ENCODE measurements around the gene KCNJ14. TPM values are rescaled to one million over a fixed set of nuclear protein-coding genes. Genes with fewer than 3 reads are reported as not detected.

The KCNJ14 gene
- total RNA-seq, 4 donors from 2014 or later: 0.57 to 1.3 (median 0.92) TPM

- 80 to 97% methylated on average over 1 to 5 of the region's 11 CpGs for WGBS, 2 donors
- intact Hi-C loops (cut with DNase I): no loop called here
- DNase-seq: no peak
- TF ChIP-seq, protein P1, sequence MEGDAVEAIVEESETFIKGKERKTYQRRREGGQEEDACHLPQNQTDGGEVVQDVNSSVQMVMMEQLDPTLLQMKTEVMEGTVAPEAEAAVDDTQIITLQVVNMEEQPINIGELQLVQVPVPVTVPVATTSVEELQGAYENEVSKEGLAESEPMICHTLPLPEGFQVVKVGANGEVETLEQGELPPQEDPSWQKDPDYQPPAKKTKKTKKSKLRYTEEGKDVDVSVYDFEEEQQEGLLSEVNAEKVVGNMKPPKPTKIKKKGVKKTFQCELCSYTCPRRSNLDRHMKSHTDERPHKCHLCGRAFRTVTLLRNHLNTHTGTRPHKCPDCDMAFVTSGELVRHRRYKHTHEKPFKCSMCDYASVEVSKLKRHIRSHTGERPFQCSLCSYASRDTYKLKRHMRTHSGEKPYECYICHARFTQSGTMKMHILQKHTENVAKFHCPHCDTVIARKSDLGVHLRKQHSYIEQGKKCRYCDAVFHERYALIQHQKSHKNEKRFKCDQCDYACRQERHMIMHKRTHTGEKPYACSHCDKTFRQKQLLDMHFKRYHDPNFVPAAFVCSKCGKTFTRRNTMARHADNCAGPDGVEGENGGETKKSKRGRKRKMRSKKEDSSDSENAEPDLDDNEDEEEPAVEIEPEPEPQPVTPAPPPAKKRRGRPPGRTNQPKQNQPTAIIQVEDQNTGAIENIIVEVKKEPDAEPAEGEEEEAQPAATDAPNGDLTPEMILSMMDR (IDR thresholded peaks at IDR 0.05): no peak
- TF ChIP-seq POLR2A (IDR thresholded peaks at IDR 0.05): no peak
- no peak overlapping the region for H3K4me3 ChIP-seq
- H3K36me3 ChIP-seq: peaks cover 20 to 79% (median 34%) of the 10 kb centered on the region in 3 donors
- H3K27me3 ChIP-seq: no peaks in the 10 kb centered on the region
- H3K9me3 ChIP-seq: no peaks in the 10 kb centered on the region
- no peak overlapping the region for H3K27ac ChIP-seq
- H3K4me1 ChIP-seq: peaks cover 0 to 13% (median 0%) of the 10 kb centered on the region in 3 donors
Measured at GRCh38 chr19:48455908-48456562, 661 bp downstream of the KCNJ14 start.

DNA sequence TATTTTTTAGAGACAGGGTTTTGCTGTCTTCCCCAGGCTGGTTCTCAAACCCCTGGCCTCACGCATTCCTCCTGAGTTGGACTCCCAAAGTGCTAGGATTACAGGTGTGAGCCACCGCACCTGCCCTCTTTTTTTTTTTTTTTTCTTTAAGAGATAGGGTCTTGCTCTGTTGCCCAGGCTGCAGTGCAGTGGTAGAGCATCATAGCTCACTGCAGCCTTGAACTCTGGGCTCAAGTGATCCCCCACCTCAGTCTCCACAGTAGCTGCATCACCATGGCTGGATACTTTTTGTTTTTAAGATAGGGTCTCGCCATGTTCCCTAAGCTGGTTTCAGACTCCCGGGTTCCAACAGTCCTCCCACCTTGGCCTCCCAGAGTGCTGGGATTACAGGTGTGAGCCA lies 1.5 kb downstream of the KCNJ14 start:
- no peaks in the 10 kb centered on the region for H3K27me3 ChIP-seq
- H3K4me1 ChIP-seq: peaks cover 0 to 13% (median 0%) of the 10 kb centered on the region in 3 donors
- DNase-seq: no peak
- H3K36me3 ChIP-seq: peaks cover 20 to 79% (median 29%) of the 10 kb centered on the region in 3 donors
- intact Hi-C loops (cut with DNase I): no loop called here
- H3K27ac ChIP-seq: no peak overlapping the region
- TF ChIP-seq, protein P1 (IDR thresholded peaks at IDR 0.05): no peak
- no peak for TF ChIP-seq POLR2A (IDR thresholded peaks at IDR 0.05)
- 91 to 97% methylated on average over 4 of the region's 4 CpGs for WGBS, 2 donors
- H3K4me3 ChIP-seq: no peak overlapping the region
- H3K9me3 ChIP-seq: no peaks in the 10 kb centered on the region

DNA sequence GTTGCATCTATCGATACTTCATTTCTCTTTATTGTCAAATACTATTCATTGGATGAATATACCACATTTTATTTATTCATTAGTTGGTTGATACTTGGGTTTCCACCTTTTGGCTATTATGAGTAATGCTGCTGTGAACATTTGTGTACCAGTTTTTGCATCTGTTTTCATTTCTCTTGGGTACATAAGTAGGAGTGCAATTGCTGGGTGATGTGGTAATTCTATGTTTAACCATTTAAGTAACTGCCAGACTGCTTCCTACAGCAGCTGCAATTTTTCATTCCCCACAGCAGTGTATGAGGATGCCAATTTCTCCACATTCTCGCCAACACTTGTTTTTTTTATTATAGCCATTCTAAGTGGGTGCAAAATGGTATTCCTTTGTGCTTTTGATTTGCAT lies 2.6 kb downstream of the KCNJ14 start:
- Histone ChIP-seq H3K27me3 (no peaks in the 10 kb centered on the region), H3K4me1 (peaks cover 0 to 2% (median 0%) of the 10 kb centered on the region in 3 donors), H3K36me3 (peaks cover 14 to 77% (median 20%) of the 10 kb centered on the region in 3 donors), H3K27ac (no peak overlapping the region), H3K4me3 (no peak overlapping the region), H3K9me3 (no peaks in the 10 kb centered on the region)
- no peak for DNase-seq
- WGBS, 2 donors: 83 to 90% methylated on average over 2 of the region's 2 CpGs
- intact Hi-C loops (cut with DNase I): no loop called here
- TF ChIP-seq, protein P1 (IDR thresholded peaks at IDR 0.05): no peak
- no peak for TF ChIP-seq POLR2A (IDR thresholded peaks at IDR 0.05)

GRCh38 chr19:48461651-48461981 lies 6.2 kb downstream of the KCNJ14 start:
- intact Hi-C loops (cut with DNase I): no loop called here
- H3K27me3 ChIP-seq: no peaks in the 10 kb centered on the region
- 74 to 94% methylated on average over 8 to 36 of the region's 36 CpGs for WGBS, 2 donors
- no peak overlapping the region for H3K27ac ChIP-seq
- no peaks in the 10 kb centered on the region for H3K9me3 ChIP-seq
- H3K36me3 ChIP-seq: peaks cover 0 to 41% (median 0%) of the 10 kb centered on the region in 3 donors
- no peak for DNase-seq
- no peak overlapping the region for H3K4me3 ChIP-seq
- no peaks in the 10 kb centered on the region for H3K4me1 ChIP-seq
- TF ChIP-seq, protein P1 (IDR thresholded peaks at IDR 0.05): no peak
- no peak for TF ChIP-seq POLR2A (IDR thresholded peaks at IDR 0.05)

DNA sequence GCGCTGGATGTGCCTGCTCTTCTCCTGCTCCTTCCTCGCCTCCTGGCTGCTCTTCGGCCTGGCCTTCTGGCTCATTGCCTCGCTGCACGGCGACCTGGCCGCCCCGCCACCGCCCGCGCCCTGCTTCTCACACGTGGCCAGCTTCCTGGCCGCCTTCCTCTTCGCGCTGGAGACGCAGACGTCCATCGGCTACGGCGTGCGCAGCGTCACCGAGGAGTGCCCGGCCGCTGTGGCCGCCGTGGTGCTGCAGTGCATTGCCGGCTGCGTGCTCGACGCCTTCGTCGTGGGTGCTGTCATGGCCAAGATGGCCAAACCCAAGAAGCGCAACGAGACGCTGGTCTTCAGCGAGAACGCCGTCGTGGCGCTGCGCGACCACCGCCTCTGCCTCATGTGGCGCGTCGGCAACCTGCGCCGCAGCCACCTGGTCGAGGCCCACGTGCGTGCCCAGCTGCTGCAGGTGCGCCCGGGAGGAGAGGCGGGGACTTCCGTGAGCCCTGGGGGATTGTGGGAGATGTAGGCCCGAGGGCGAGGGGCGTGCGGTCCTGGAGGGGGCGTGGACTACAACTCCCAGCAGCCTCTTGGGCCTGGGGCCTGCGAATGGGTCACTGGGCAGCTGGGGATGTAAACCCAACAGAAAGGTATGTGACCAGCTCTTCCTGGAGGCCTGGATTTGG lies 6.7 kb downstream of the KCNJ14 start:
- TF ChIP-seq POLR2A (IDR thresholded peaks at IDR 0.05): no peak
- TF ChIP-seq, protein P1 (IDR thresholded peaks at IDR 0.05): no peak
- H3K36me3 ChIP-seq: peaks cover 0 to 36% (median 0%) of the 10 kb centered on the region in 3 donors
- H3K4me3 ChIP-seq: no peak overlapping the region
- H3K27ac ChIP-seq: no peak overlapping the region
- H3K27me3 ChIP-seq: no peaks in the 10 kb centered on the region
- H3K9me3 ChIP-seq: no peaks in the 10 kb centered on the region
- DNase-seq: no peak
- intact Hi-C loops (cut with DNase I): no loop called here
- 85 to 91% methylated on average over 9 to 23 of the region's 62 CpGs for WGBS, 2 donors
- no peaks in the 10 kb centered on the region for H3K4me1 ChIP-seq

All from esophagus squamous epithelium (tissue), 5 donors.